Stimulated activated CD8-positive, alpha-beta memory T cell treated with anti-CD3 and anti-CD28 coated beads, Interleukin-4, amount 100 ng/mL, for 48 hours (primary cell): ENCODE measurements around the gene CTNNAL1.
"Not testable (repeated sequence)": the region's sequence is repeated elsewhere in the genome, so short reads cannot be mapped to it uniquely, and the experiment has no call there.

Experiments used
- DNase-seq: peaks from one replicate; pipeline ENCODE4 v3.0.0-alpha.2; 2020

Gene CTNNAL1

DNA sequence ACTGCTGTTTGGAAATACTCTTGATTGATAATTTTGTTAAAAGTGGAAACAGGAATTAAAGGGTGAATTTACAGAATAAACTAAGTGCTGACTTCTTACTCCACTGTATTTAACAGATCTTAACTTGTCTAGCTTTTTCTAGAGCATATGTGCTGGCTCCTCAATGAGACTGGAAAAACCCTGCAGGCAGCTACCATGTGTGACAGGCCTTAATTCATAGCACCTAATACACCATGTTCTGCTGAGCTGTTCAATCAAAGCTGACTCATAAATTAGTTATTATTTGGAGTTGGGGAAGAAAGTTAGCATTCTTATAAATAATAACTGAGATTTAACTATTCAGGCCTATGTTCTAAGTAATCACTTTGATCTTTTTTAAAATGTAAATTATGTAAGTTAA, 29.4 kb downstream of the CTNNAL1 start:
- no peak for DNase-seq

- DNase-seq: no peak
Measured at GRCh38 chr9:108980893-108981292, 32.4 kb downstream of the CTNNAL1 start.

- DNase-seq: no peak
Measured at GRCh38 chr9:108978205-108978604, 35.1 kb downstream of the CTNNAL1 start.

GRCh38 chr9:108973895-108974294, 39.4 kb downstream of the CTNNAL1 start:
- DNase-seq: no peak

- no peak for DNase-seq
Measured at GRCh38 chr9:108972626-108973209, 40.6 kb downstream of the CTNNAL1 start.

- DNase-seq: no peak
Measured at GRCh38 chr9:108972186-108972585, 41.1 kb downstream of the CTNNAL1 start.

- DNase-seq: not testable (repeated sequence)
Measured at GRCh38 chr9:108971392-108971791, 41.9 kb downstream of the CTNNAL1 start.

DNA sequence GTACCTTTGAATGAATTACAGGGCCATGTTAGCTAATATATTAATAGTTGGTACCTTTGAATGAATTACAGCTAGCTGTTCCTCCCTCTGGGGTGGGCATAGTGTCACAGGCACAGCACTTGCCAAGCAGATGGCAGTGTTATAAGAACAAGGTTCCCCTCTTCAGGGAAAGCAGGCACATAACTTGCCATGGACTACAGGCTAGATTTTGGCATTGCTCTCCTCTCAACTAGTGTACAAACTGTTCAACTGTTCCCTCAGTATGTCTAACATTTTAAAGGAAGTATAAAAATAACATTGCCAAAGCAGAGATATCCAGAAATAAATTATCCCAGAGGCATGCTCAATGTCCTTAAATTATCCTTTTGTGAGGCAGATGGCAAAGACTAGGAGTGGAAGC, 45.4 kb downstream of the CTNNAL1 start:
- no peak for DNase-seq

GRCh38 chr9:108963459-108964143, 49.7 kb downstream of the CTNNAL1 start:
- no peak for DNase-seq

- no peak for DNase-seq
Measured at GRCh38 chr9:108961151-108961550, 52.1 kb downstream of the CTNNAL1 start.

DNA sequence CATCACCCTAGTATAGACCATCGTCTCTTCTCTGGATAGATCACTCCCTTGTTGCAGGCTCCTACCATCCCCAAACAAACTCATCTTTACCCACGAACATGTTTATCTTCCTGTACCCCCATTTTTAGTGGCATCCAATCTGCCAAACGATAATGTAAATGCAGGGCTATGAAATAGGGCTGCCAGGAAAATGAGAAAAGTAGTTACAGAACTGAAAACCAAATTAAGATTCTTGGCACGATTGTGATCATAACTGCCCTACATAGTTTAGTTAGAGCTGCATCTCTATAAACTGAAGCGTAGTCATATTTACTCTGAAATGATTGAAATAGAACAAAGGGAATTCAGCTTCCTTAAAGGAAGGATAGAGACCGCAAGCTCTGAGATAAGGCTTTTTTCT, 53.0 kb downstream of the CTNNAL1 start:
- no peak for DNase-seq

- DNase-seq: no peak
Measured at GRCh38 chr9:108956631-108957026, 56.7 kb downstream of the CTNNAL1 start.

GRCh38 chr9:108956022-108956630, 57.2 kb downstream of the CTNNAL1 start:
- DNase-seq: no peak

DNA sequence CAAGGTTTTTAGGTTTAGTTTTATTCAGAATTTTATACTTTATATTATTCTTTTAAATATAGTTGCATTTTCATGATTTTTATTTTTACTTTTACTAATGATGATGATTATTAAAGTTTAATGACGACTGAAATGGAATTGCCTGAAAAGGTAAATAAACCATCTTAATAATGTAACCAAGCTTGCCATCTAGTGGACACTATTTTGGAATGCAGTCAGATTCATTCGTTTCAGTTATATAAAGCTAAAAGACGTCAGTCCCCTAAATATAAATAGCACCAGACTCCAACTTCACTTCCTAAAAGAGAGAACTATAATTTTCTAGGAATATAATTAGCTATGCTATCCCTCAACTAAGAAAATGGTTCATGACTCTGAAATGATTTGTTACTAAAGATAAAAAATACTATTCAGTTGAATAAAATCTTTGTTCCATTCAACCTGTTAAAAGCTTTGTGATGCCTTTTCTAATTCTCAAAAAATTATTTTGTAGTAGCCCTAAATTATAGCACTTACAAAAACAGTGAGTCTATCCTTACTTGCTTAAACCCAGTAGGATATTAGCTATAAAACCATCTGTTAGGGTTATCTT, 59.2 kb downstream of the CTNNAL1 start:
- no peak for DNase-seq

- no peak for DNase-seq
Measured at GRCh38 chr9:108951578-108951977, 61.7 kb downstream of the CTNNAL1 start.

- no peak for DNase-seq
Measured at GRCh38 chr9:108950168-108950567, 63.1 kb downstream of the CTNNAL1 start.

DNA sequence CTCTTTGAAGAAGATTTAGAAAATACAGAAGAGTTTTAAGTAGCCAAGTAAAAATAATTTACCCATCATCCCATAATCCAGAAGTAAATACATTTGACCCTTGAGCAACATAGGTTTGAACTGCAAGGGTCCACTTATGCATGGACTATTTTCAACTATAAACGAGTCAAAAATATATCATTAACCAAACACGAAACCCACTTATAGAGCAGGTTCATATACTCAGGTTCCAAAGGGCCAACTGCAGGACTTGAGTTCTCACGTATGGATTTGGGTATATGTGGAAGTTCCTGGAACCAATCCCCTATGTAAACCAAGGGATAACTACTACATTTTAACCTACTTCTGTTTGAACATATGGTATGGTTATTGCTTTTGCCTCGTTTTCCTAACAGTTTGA, 73.3 kb downstream of the CTNNAL1 start:
- DNase-seq: no peak

- no peak for DNase-seq
Measured at GRCh38 chr9:108937561-108938305, 75.6 kb downstream of the CTNNAL1 start.

DNA sequence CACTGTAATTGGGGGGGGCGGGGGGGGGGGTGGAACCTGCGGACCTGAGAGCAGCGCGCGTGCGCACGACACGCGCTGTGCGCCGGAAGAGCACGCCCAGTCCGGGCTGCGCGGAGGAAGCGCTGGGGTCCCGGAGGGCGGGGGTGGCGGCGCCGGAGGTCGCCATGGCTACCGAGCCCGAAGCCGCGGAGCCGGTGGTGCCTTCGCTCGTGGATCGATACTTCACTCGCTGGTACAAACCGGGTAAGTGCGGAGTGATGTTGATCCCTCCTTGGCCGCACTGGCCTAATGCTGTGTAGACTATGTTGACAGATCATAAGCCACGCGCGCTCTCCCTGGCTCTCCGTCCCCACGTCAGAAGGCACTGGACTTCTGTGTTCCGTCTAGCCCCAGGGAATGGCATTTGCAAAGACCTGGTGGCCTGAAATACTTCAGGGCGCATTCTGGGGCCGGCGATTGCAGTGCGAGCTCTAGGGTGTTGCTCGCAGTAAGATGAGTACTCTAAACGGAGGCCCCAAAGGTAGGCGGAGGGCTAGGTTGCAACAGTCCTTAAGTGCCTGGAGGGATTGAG, 78.9 kb downstream of the CTNNAL1 start, which contains the start of gene ABITRAM:
TSS of gene ABITRAM (plus strand) at position 78 of the 571 bp plus-strand sequence. CDS start at position 165, 87 bp downstream.
- DNase-seq: peak; percentile 81

DNA sequence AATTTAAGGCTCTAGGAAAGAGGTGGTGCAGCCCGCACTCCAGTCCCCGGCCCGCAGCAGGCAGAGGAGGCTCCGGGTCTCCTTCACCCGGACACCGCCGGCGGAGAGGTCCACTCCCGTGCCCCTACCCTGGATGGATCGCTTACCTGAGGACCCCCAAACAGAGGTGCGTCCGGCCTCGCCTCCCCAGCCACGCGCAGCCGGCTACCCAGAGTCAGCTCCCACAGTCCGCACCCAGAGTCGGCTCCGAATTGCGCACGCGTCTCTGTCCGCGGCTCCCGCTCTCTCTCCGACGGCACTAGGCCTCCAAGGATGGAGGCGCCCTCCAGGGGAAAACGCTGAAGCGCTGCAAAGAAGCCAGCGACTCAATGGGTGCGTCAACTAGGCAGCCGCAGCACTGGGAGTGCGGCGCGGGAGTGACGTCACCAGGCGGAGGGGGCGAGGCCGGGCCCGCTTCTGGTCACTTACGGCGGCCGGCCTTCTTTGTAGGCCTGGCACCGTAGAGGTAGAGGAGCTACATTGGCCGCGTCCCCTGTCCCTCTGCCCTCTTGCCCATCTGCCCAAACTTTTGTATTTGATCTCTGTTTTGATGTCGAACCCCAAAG, 79.5 kb downstream of the CTNNAL1 start, which contains the start of gene ELP1:
TSS of gene ELP1 (minus strand) at position 407 of the 605 bp plus-strand sequence. CDS start 2,978 bp downstream, outside the sequence.
- DNase-seq: peak; percentile 95

- no peak for DNase-seq
Measured at GRCh38 chr9:108933231-108933717, 80.0 kb downstream of the CTNNAL1 start.

GRCh38 chr9:108928386-108928785, 84.9 kb downstream of the CTNNAL1 start:
- DNase-seq: no peak
